Left ventricle myocardium inferior (tissue), 1 donor: ENCODE data around the gene DEFB129. TPM values are rescaled to one million over a fixed set of nuclear protein-coding genes. Genes with fewer than 3 reads are reported as not detected.

Experiments used
- DNase-seq: peaks from one replicate; pipeline ENCODE4 v3.0.0-alpha.2; 2020
- H3K27ac ChIP-seq: fragments of 200-600 bp; replicated peaks from 2 replicates; pipeline ENCODE4 v1.8.0; 2021
- H3K27me3 ChIP-seq: fragments of 200-600 bp; 2 replicates; pipeline ENCODE4 v1.8.0; 2021; ENCODE audit warnings: low read depth
- H3K36me3 ChIP-seq: fragments of 200-600 bp; 2 replicates; pipeline ENCODE4 v1.8.0; 2021
- H3K4me1 ChIP-seq: fragments of 200-600 bp; 2 replicates; pipeline ENCODE4 v1.8.0; 2021
- H3K4me3 ChIP-seq: fragments of 200-600 bp; 2 replicates; pipeline ENCODE4 v1.8.0; 2021; ENCODE audit warnings: mild to moderate bottlenecking, moderate library complexity
- H3K9me3 ChIP-seq: fragments of 200-600 bp; replicated peaks from 2 replicates; pipeline ENCODE4 v1.8.0; 2021
- CTCF ChIP-seq: fragments of 200-600 bp; IDR thresholded peaks from 2 replicates; pipeline ENCODE4 v1.8.0; 2021; ENCODE audit warnings: antibody characterized with exemption, mild to moderate bottlenecking, borderline replicate concordance
- intact Hi-C: fragments of 100-400 bp; cut with micrococcal nuclease; formaldehyde crosslinking; loops from one replicate; pipeline ENCODE4 v1.11.0; 2022
- total RNA-seq: library from RNA; stranded (reverse); fragmentation: NEBNext Ultra II Directional; extraction: Animal tissue kit (Norgen Biotek cat#: 25700); gene quantifications from one replicate; pipeline ENCODE4 v1.2.1, GENCODE V29; 2021
- donor health status: DM: no; HTN: yes; CAD: no; lungs with severe emphysema.

The DEFB129 gene
- total RNA-seq, 1 donor from 2014 or later, result not detected

GRCh38 chr20:266596-267562 is 39.8 kb downstream of the DEFB129 start:
- Histone ChIP-seq H3K36me3 (no peaks in the 10 kb centered on the region), H3K4me3 (peak overlapping the region; percentile 68), H3K27me3 (peaks cover 7% of the 10 kb centered on the region), H3K27ac (no peak overlapping the region), H3K9me3 (no peaks in the 10 kb centered on the region), H3K4me1 (peaks cover 8% of the 10 kb centered on the region)
- intact Hi-C loops, result no loop called here
- peak; percentile 86 for DNase-seq
- peak; percentile 99 for TF ChIP-seq CTCF

DNA sequence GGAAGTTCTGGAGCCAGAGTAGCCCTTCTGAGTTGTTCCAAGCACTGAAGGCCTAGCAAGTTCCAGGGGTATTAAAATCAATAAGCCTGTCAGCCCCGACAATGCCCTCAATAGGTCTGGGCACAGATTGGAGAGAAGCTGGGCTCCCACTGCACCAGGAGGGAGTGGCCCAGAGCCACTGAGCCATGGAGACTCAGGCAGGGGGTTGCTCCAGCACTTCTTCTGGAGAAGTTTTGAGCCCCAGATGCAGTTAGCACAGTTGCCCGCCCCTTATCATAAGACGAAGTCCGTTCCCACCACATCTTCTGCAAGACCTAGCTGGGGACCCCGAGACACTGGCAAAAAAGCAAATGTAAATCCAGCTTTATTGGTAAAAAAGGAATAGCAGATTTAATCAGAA is 43.5 kb downstream of the DEFB129 start:
- DNase-seq, result no peak
- Histone ChIP-seq H3K27ac (no peak overlapping the region), H3K4me3 (no peak overlapping the region), H3K4me1 (peaks cover 13% of the 10 kb centered on the region), H3K27me3 (no peaks in the 10 kb centered on the region), H3K36me3 (peaks cover 2% of the 10 kb centered on the region), H3K9me3 (no peaks in the 10 kb centered on the region)
- intact Hi-C loops, result no loop called here
- no peak for TF ChIP-seq CTCF

DNA sequence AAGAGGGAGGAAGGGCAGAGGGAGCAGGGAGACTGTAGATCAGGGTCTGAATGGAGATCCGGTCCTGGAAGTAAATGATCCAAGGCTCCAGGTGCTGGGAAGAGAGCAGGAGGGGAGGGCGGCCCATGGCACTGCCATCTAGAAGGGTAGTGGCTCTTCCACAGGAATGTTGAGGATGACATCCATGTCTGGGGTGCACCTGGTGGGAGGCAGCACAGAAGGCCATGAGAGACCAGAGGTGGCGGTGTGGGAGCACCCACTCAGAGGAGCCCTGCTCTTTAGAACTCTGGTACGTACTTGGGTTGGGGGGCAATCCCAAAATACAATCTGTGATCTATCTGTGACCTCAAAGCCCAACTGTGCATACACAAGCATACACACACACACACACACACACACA is 44.0 kb downstream of the DEFB129 start:
- DNase-seq, result no peak
- no peaks in the 10 kb centered on the region for H3K9me3 ChIP-seq
- intact Hi-C loops, result no loop called here

GRCh38 chr20:271528-271927 is 44.5 kb downstream of the DEFB129 start:
- Histone ChIP-seq H3K9me3 (no peaks in the 10 kb centered on the region), H3K36me3 (peaks cover 9% of the 10 kb centered on the region), H3K4me1 (peaks cover 12% of the 10 kb centered on the region), H3K27ac (no peak overlapping the region), H3K4me3 (no peak overlapping the region), H3K27me3 (no peaks in the 10 kb centered on the region)
- TF ChIP-seq CTCF, result no peak
- intact Hi-C loops, result no loop called here
- no peak for DNase-seq

More for the DNA sequence above, 44.0 kb downstream of the DEFB129 start:
- Histone ChIP-seq H3K27me3 (no peaks in the 10 kb centered on the region), H3K4me3 (no peak overlapping the region), H3K4me1 (peaks cover 13% of the 10 kb centered on the region), H3K36me3 (peaks cover 5% of the 10 kb centered on the region), H3K27ac (no peak overlapping the region)
- no peak for TF ChIP-seq CTCF

DNA sequence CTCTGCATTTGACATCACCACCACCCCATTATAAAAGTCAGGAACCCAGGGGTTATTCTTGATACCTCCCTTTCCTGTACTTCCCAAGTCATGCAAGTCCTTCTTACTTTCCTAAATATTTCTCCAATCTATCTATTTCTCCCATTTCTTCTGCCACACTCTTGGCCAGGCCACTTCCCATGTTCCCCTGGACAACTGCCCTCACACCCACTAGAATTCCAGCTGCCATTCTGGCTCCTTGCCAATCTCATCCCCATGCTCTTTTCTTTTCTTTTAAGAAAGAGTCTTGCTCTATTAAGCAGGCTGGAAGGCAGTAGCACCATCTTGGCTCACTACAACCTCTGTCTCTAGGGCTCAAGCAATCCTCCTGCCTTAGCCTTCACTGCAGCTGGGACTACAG is 45.7 kb downstream of the DEFB129 start:
- Histone ChIP-seq H3K27me3 (no peaks in the 10 kb centered on the region), H3K4me3 (no peak overlapping the region), H3K27ac (no peak overlapping the region), H3K4me1 (peaks cover 5% of the 10 kb centered on the region), H3K36me3 (peaks cover 19% of the 10 kb centered on the region), H3K9me3 (no peaks in the 10 kb centered on the region)
- intact Hi-C loops, result no loop called here
- TF ChIP-seq CTCF, result no peak
- no peak for DNase-seq
